MCF 10A (cell line): ENCODE results near the gene CACYBP. TPM values are rescaled to one million over a fixed set of nuclear protein-coding genes. Genes with fewer than 3 reads are reported as not detected.
A peak's percentile ranks its signal among the peaks of the same experiment; 100 is the strongest.

ENCODE experiments used
- BruUV-seq: library from RNA; stranded (reverse); fragments of 400-500 nt; replicated peaks from 2 replicates; lab custom pipeline; 2021; lab: Mats Ljungman, UMichigan
- CTCF ChIA-PET: fragments of 300-600 bp; sonication (Branson Sonifier 250); formaldehyde crosslinking; extraction: SDS; loops from one replicate; lab custom pipeline; 2021; ENCODE audit warnings: antibody characterized with exemption, inconsistent platforms; lab: Yijun Ruan, JAX
- POLR2A ChIA-PET: fragments of 300-600, 350-650 bp; sonication (Branson Sonifier 250); formaldehyde crosslinking; extraction: SDS; loops from one replicate; lab custom pipeline; 2020; ENCODE audit warnings: antibody characterized with exemption, inconsistent platforms; lab: Yijun Ruan, JAX
- DNase-seq: peaks from one replicate; pipeline ENCODE4 v3.0.0-alpha.2; 2018; ENCODE audit not compliant: unreplicated experiment
- H3K27ac Mint-ChIP-seq: one replicate; pipeline ENCODE4 v1.8.0; 2022; ENCODE audit warnings: mild to moderate bottlenecking, low read depth, mixed read lengths; ENCODE audit not compliant: unreplicated experiment
- H3K27me3 Mint-ChIP-seq: one replicate; pipeline ENCODE4 v1.8.0; 2022; ENCODE audit warnings: mixed read lengths; ENCODE audit not compliant: insufficient read depth, unreplicated experiment
- H3K36me3 Mint-ChIP-seq: one replicate; pipeline ENCODE4 v1.8.0; 2022; ENCODE audit warnings: mild to moderate bottlenecking, moderate library complexity, mixed read lengths; ENCODE audit not compliant: insufficient read depth, unreplicated experiment
- H3K4me1 Mint-ChIP-seq: one replicate; pipeline ENCODE4 v1.8.0; 2022; ENCODE audit warnings: mixed read lengths; ENCODE audit not compliant: insufficient read depth, unreplicated experiment
- H3K4me3 Mint-ChIP-seq: one replicate; pipeline ENCODE4 v1.8.0; 2022; ENCODE audit warnings: mild to moderate bottlenecking, moderate library complexity, mixed read lengths; ENCODE audit not compliant: unreplicated experiment
- H3K9me3 Mint-ChIP-seq: one replicate; pipeline ENCODE4 v1.8.0; 2022; ENCODE audit warnings: mixed read lengths; ENCODE audit not compliant: unreplicated experiment
- intact Hi-C: fragments of 100-400 bp; cut with micrococcal nuclease; formaldehyde crosslinking; loops from 2 replicates; pipeline ENCODE4 v1.14.1; 2022
- total RNA-seq: library from RNA; stranded (reverse); gene quantifications from 2 replicates; pipeline ENCODE4 v1.2.3, GENCODE V29; 2022
- TF ChIP-seq, protein P1 (sequence below): fragments of 200-600 bp; IDR thresholded peaks from one replicate; pipeline ENCODE4 v1.8.0; 2022; ENCODE audit warnings: antibody characterized with exemption, mild to moderate bottlenecking; ENCODE audit not compliant: unreplicated experiment

Gene CACYBP
- total RNA-seq, 1 experiment from 2014 or later: 205 TPM

DNA sequence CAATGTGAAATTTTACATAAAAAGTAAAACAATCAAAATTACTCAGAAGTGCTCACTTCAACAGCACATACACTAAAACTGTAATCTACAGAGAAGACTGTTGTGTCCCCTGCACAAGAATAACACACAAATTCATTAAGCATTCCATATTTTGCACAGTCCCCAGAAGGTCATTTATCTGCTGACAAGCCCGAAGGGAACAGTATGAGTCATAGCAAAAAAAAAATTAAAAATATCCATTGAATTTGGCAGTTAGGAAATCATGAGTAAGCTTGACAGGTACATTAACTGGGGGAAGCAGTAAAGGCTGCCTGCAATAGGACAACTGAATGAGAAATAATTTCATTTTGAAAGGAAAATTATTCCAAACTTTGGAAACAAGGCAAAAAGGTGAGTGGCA, 3.3 kb upstream of the CACYBP start:
- no peak overlapping the region for H3K4me3 Mint-ChIP-seq
- ChIA-PET POLR2A (interaction anchor here (0.6 to 6.5 kb wide), 6 partner anchors 19 to 227 kb away, joined by 3 to 75 read pairs (median 6); no protein-coding TSS in a partner anchor), CTCF (interaction anchor here (0.6 to 7.3 kb wide), 8 partner anchors 9 to 1794 kb away, joined by 3 to 96 read pairs (median 5); no protein-coding TSS in a partner anchor)
- H3K27me3 Mint-ChIP-seq: no peaks in the 10 kb centered on the region
- TF ChIP-seq, protein P1, sequence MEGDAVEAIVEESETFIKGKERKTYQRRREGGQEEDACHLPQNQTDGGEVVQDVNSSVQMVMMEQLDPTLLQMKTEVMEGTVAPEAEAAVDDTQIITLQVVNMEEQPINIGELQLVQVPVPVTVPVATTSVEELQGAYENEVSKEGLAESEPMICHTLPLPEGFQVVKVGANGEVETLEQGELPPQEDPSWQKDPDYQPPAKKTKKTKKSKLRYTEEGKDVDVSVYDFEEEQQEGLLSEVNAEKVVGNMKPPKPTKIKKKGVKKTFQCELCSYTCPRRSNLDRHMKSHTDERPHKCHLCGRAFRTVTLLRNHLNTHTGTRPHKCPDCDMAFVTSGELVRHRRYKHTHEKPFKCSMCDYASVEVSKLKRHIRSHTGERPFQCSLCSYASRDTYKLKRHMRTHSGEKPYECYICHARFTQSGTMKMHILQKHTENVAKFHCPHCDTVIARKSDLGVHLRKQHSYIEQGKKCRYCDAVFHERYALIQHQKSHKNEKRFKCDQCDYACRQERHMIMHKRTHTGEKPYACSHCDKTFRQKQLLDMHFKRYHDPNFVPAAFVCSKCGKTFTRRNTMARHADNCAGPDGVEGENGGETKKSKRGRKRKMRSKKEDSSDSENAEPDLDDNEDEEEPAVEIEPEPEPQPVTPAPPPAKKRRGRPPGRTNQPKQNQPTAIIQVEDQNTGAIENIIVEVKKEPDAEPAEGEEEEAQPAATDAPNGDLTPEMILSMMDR: no peak
- H3K4me1 Mint-ChIP-seq: peaks cover 30% of the 10 kb centered on the region
- DNase-seq: peak; percentile 70
- peaks cover 6% of the 10 kb centered on the region for H3K36me3 Mint-ChIP-seq
- no peaks in the 10 kb centered on the region for H3K9me3 Mint-ChIP-seq
- no TSS peak for BruUV-seq
- H3K27ac Mint-ChIP-seq: no peak overlapping the region
- intact Hi-C loops: loop anchor here (5.0 kb wide), 2 partner anchors 734 to 839 kb away; partner anchors contain the start of gene RABGAP1L

DNA sequence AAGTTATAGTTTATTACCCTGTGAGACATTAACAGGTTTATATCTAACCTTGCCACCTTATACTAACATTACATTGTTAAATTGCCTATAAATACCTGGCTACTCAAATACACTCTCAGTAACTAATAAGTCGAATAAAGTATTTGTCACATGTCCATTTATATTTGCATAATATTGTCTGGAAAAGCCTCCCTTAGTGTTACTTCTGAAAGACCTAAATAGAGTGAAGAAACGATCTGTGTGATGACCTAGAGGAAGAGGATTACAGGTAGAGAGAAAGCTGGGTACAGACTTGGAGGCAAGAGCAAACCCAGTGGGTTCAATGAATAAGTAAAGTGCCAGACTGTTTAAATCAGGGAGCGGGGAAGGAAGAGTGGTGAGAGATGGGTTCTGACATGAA, 2.7 kb upstream of the CACYBP start:
- Mint-ChIP-seq H3K4me1 (peaks cover 29% of the 10 kb centered on the region), H3K9me3 (no peaks in the 10 kb centered on the region), H3K27ac (no peak overlapping the region), H3K27me3 (no peaks in the 10 kb centered on the region), H3K36me3 (peaks cover 6% of the 10 kb centered on the region), H3K4me3 (no peak overlapping the region)
- ChIA-PET CTCF (interaction anchor here (0.6 to 7.3 kb wide), 14 partner anchors 10 to 780 kb away, joined by 3 to 96 read pairs (median 8); no protein-coding TSS in a partner anchor), POLR2A (interaction anchor here (0.5 to 6.5 kb wide), 9 partner anchors 13 to 251 kb away, joined by 3 to 75 read pairs (median 5); no protein-coding TSS in a partner anchor)
- intact Hi-C loops: loop anchor here (5.0 kb wide), 2 partner anchors 735 to 840 kb away; partner anchors contain the start of gene RABGAP1L
- DNase-seq: no peak
- BruUV-seq: no TSS peak
- TF ChIP-seq, protein P1: no peak

GRCh38 chr1:174998569-174999215, 1.1 kb upstream of the CACYBP start:
- DNase-seq: peak; percentile 85
- ChIA-PET POLR2A (interaction anchor here (0.9 to 10.8 kb wide), 45 partner anchors 8 to 1130 kb away, joined by 3 to 331 read pairs (median 5); partner anchors contain the start of genes GAS5, MRPS14 and ZBTB37), CTCF (interaction anchor here (0.6 to 7.3 kb wide), 47 partner anchors 11 to 1848 kb away, joined by 3 to 96 read pairs (median 4); partner anchors contain the start of gene MRPS14)
- BruUV-seq: no TSS peak
- intact Hi-C loops: loop anchor here (1.0 to 5.0 kb wide), 5 partner anchors 8 to 841 kb away; partner anchors contain the start of genes MRPS14 and RABGAP1L
- Mint-ChIP-seq H3K9me3 (no peaks in the 10 kb centered on the region), H3K27ac (no peak overlapping the region), H3K27me3 (no peaks in the 10 kb centered on the region), H3K4me3 (no peak overlapping the region), H3K36me3 (peaks cover 6% of the 10 kb centered on the region), H3K4me1 (peaks cover 41% of the 10 kb centered on the region)
- TF ChIP-seq, protein P1: peak; percentile 85
